IgD-negative memory B cell (primary cell): Measurements from ENCODE around the gene CNOT6L. TPM values are rescaled to one million over a fixed set of nuclear protein-coding genes. Genes with fewer than 3 reads are reported as not detected.
"Not testable (repeated sequence)": the region's sequence is repeated elsewhere in the genome, so short reads cannot be mapped to it uniquely, and the experiment has no call there.

Experiments used
- H3K27ac Mint-ChIP-seq, 3 donors: one replicate each; pipeline ENCODE4 v1.8.0; 2020 to 2022; ENCODE audit warnings: mild to moderate bottlenecking in 3 of 3, mixed read lengths in 3 of 3, moderate library complexity in 1 of 3
- H3K27me3 Mint-ChIP-seq: one replicate; pipeline ENCODE4 v1.8.0; 2021; ENCODE audit warnings: mixed read lengths
- H3K36me3 Mint-ChIP-seq: one replicate; pipeline ENCODE4 v1.8.0; 2020; ENCODE audit warnings: mild to moderate bottlenecking, mixed read lengths
- H3K4me1 Mint-ChIP-seq, 3 donors: one replicate each; pipeline ENCODE4 v1.8.0; 2020 to 2022; ENCODE audit warnings: mixed read lengths in 3 of 3, mild to moderate bottlenecking in 1 of 3
- H3K4me3 Mint-ChIP-seq, 4 donors: one replicate each; pipeline ENCODE4 v1.8.0; 2020 to 2022; ENCODE audit warnings: mild to moderate bottlenecking in 4 of 4, mixed read lengths in 4 of 4, moderate library complexity in 3 of 4
- H3K9me3 Mint-ChIP-seq, 3 donors: one replicate each; pipeline ENCODE4 v1.8.0; 2020 to 2021; ENCODE audit warnings: mixed read lengths in 3 of 3, mild to moderate bottlenecking in 1 of 3
- polyA plus RNA-seq: library from polyadenylated mRNA; unstranded; fragments of 300-500 nt; fragmentation: Illumina TruSeq; gene quantifications from one replicate; pipeline ENCODE4 v1.2.3, GENCODE V29; 2021

Gene CNOT6L
- 40.1 TPM for polyA plus RNA-seq

DNA sequence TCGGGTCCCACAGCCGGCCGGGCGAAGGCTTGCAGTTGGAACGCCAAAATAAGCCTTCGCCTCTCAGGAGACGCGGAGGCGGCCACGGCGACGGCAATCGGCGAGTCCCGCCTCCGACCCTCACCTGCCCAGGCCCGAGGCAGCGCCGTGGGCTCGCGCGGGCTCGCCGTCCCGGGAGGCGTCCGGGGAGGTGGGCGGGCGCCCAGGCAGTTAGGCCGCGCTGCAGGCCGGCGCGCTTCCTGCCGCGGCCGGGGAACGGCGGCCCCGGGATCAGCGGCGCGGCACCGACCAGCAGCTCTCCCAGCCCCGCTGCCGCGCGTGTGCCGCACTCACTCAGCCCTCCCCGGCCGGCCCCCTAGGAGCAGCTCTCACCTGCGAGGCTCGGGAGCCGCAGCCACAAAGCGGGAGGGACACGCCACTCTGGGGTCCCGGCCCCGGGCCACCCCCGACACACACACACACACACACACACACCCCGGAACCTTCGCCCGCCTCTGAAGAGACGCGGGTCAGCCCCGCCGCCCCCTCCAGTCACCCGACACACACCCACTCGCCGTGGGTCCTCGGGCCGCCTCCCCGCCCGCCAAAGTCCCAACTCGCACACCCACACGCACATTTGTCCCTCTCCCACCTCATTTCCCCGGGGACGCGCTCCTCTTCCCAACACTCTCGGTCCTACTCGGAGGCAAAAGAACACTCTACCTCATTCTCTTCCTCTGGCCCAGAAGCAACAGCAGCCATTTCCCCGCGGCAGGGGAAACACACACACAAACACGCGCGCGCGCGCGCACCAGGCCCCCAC lies at the start of gene CNOT6L:
Gene CNOT6L (minus strand): TSS at position 767 of the 802 bp plus-strand sequence. CDS start 60 bp downstream, at position 707.
- Mint-ChIP-seq H3K4me3 (peak within 1 kb of the TSS; percentile 93 to 100 (median 99)), H3K27me3 (no peaks in the 10 kb centered on the region), H3K4me1 (peaks cover 30 to 44% (median 39%) of the 10 kb centered on the region in 3 donors), H3K27ac (peak within 1 kb of the TSS; percentile 98 to 100 (median 99)), H3K9me3 (peaks cover 0 to 2% (median 0%) of the 10 kb centered on the region in 3 donors), H3K36me3 (no peaks in the 10 kb centered on the region)

DNA sequence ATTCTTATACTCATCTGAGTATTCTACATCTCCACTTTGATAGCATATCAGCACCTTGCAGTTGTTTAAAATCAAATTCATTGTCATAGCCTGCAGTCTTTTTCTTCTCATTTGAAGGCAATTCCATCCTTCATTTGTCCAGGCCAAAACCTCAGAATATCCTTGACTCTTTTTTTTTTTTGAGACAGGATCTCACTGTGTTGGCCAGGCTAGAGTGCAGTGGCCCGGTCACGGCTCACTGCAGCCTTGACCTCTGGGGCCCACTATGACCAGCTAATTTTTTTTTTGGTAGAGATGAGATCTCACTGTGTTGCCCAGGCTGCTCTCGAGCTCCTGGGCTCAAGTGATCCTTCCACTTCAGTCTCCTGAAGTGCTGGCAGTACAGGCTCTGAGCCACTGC lies 46.1 kb upstream of the CNOT6L start:
- H3K4me1 Mint-ChIP-seq: peaks cover 25 to 43% (median 42%) of the 10 kb centered on the region in 3 donors
- no peaks in the 10 kb centered on the region for H3K9me3 Mint-ChIP-seq
- H3K27ac Mint-ChIP-seq: peak overlapping the region in 1 of 3 donors; percentile 59
- H3K36me3 Mint-ChIP-seq: no peaks in the 10 kb centered on the region
- peak overlapping the region in 2 of 4 donors; percentile 44 to 77 for H3K4me3 Mint-ChIP-seq
- no peaks in the 10 kb centered on the region for H3K27me3 Mint-ChIP-seq

DNA sequence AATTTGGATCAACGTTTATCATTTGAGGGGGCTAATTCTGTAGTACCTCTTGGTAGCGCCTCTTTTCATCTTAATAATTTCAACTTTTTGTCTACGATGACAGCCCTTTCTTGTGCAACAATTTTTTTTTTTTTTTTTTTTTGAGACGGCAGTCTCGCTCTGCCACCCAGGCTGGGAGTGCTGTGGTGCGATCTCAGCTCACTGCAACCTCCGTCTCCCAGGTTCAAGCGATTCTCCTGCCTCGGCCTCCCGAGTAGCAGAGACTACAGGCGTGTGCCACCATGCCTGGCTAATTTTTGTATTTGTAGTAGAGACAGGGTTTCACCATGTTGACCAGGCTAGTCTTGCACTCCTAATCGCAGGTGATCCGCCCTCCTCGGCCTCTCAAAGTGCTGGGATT lies 44.2 kb upstream of the CNOT6L start:
- H3K36me3 Mint-ChIP-seq, H3K9me3 Mint-ChIP-seq, H3K27me3 Mint-ChIP-seq: not testable (repeated sequence)
- Mint-ChIP-seq H3K4me1 (peaks cover 18 to 33% (median 29%) of the 10 kb centered on the region in 3 donors), H3K4me3 (peak overlapping the region; percentile 91 to 100 (median 97)), H3K27ac (peak overlapping the region; percentile 99 to 100 (median 100))

DNA sequence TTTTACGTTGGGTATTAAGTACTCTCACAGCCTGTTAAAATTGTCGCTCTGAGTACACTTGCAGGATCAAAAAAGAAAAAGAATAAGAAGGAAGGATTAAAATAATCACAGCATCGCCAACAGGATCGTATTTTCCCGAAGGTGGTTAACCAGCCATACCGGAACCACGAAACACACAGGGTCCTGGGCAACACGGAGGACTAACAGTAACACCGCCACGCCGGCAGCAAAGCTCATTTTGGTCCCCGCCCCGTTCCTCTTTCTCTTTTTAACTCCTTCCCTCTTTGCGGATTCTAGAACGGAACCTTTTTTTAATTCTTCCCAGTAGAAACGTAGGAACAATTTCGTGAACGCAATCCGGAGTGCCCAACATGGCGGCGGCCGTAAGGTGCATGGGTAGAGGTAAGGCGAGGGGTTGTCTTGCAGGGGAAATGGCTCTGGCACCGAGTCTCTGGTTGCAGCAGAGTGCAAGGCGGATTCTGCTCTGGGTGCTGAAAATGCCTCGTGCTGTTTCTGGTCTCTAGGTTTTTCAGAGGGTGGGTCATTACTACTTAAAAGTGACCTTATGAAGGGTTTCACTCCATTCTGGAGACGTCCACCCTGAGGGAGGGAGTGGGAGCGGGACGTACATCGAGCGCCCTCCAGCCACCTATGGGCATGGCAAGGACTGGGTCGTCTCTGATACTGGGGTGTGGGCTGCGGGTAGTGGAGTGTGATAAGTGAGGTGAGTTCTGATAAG lies 43.5 kb upstream of the CNOT6L start, which contains the start of gene MRPL1:
Gene MRPL1 (plus strand): TSS at position 353 of the 739 bp plus-strand sequence. CDS start 19 bp downstream, at position 372.
- Mint-ChIP-seq H3K9me3 (no peaks in the 10 kb centered on the region), H3K27ac (peak within 1 kb of the TSS; percentile 99 to 100 (median 100)), H3K4me3 (peak within 1 kb of the TSS; percentile 91 to 100 (median 97)), H3K27me3 (no peaks in the 10 kb centered on the region), H3K36me3 (no peaks in the 10 kb centered on the region), H3K4me1 (peaks cover 20 to 36% (median 33%) of the 10 kb centered on the region in 3 donors)

DNA sequence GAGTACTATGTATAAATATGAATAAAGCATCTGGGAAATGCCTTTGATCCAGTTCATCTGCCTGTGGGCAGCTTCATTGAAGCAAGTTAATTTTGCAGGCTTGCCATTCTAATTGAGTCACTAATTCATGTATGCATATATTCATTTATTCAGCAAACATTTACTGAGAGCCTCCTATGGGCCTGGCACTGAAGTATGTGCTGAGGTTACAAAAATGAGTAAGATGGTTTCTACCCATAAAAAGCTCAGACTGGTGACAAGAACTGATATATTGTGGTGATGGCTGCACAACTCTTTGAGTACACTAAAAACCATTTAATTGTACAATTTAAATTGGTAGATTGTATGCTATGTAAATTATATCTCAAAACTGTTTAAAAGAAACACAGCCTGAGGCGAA lies 42.3 kb upstream of the CNOT6L start:
- no peaks in the 10 kb centered on the region for H3K27me3 Mint-ChIP-seq
- H3K4me3 Mint-ChIP-seq: peak overlapping the region; percentile 91 to 100 (median 97)
- H3K4me1 Mint-ChIP-seq: peaks cover 26 to 41% (median 41%) of the 10 kb centered on the region in 3 donors
- H3K36me3 Mint-ChIP-seq: no peaks in the 10 kb centered on the region
- H3K9me3 Mint-ChIP-seq: no peaks in the 10 kb centered on the region
- peak overlapping the region; percentile 99 to 100 (median 100) for H3K27ac Mint-ChIP-seq

DNA sequence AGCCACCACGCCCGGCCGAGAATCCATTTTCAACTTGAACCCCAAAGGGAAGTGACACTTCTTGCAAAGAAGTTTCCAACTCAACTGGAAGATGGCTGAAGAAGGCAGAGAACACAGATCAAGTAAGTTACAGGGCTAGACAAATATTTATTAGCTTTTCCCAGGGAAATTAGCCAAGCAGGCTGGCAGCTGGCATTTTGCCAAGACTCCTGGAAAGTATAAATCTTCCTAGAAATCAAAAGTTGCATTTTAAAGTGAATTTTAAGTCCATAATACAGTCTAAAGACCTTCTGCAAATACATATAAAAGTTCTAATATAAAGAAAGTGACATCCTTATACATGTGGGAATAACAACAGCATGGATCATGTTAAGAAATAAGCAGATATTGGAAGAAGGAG lies 40.1 kb upstream of the CNOT6L start:
- peak overlapping the region in 2 of 3 donors; percentile 69 to 100 for H3K27ac Mint-ChIP-seq
- no peaks in the 10 kb centered on the region for H3K27me3 Mint-ChIP-seq

DNA sequence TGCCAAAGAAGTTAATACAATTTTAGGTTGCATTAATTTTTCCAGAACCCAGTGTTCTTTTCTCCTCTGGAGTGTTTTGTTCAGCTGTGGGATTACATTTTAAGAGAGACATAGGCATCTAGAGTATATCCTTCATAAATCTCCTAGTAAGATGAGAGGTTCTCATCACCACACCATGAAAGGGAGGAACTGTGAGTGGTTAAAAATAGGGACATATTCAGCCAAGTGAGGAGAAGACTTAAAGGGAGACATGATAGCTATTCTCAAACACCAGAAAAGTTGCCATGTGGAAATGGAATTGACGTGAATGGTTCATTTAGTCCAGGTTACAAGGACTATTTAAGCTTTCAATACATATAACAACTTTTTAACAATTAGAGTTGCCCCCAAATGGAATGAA lies 37.0 kb upstream of the CNOT6L start:
- Mint-ChIP-seq H3K9me3 (no peaks in the 10 kb centered on the region), H3K27me3 (peaks cover 3% of the 10 kb centered on the region), H3K4me3 (peak overlapping the region in 2 of 4 donors; percentile 22 to 74), H3K36me3 (no peaks in the 10 kb centered on the region), H3K27ac (peak overlapping the region in 1 of 3 donors; percentile 92), H3K4me1 (peaks cover 28 to 45% (median 44%) of the 10 kb centered on the region in 3 donors)

More for the DNA sequence above, 40.1 kb upstream of the CNOT6L start:
- Mint-ChIP-seq H3K4me3 (peak overlapping the region in 3 of 4 donors; percentile 7 to 24 (median 23)), H3K36me3 (no peaks in the 10 kb centered on the region), H3K4me1 (peaks cover 23 to 49% (median 44%) of the 10 kb centered on the region in 3 donors), H3K9me3 (no peaks in the 10 kb centered on the region)

DNA sequence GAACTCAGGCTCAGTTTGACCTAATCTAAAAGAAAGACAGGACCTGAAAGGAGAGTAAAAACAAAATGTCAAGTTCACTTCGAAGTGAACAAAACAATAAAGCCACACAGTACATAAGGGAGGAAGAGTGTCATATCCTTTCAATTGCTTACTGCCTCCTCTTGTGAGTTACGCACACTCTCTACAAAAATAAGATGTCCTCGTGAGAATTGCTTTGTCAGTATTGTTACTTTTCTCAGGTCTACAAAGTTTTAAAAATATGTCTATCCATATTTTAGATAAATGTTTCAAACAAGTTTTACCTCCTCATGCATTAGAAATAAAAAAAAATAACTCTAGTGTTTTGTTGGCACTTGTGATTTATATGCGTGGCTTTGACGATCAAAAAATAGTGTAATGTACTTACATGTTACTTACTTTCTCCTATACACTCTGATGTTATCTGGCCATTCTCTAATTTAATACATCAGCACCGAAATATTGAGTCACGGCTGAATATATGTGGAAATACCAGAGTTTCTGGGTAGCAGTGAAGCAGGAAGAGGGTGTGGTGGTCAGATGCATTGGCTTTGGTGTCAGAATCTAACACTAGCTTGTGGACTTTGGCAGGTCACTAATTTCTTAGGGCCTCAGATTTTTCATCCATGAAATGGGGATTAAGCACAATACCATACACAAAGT lies 35.4 kb upstream of the CNOT6L start:
- Mint-ChIP-seq H3K27me3 (peaks cover 3% of the 10 kb centered on the region), H3K4me1 (peaks cover 27 to 44% (median 43%) of the 10 kb centered on the region in 3 donors), H3K9me3 (no peaks in the 10 kb centered on the region), H3K27ac (peak overlapping the region; percentile 6 to 85 (median 12)), H3K4me3 (peak overlapping the region; percentile 53 to 77 (median 62)), H3K36me3 (no peaks in the 10 kb centered on the region)

DNA sequence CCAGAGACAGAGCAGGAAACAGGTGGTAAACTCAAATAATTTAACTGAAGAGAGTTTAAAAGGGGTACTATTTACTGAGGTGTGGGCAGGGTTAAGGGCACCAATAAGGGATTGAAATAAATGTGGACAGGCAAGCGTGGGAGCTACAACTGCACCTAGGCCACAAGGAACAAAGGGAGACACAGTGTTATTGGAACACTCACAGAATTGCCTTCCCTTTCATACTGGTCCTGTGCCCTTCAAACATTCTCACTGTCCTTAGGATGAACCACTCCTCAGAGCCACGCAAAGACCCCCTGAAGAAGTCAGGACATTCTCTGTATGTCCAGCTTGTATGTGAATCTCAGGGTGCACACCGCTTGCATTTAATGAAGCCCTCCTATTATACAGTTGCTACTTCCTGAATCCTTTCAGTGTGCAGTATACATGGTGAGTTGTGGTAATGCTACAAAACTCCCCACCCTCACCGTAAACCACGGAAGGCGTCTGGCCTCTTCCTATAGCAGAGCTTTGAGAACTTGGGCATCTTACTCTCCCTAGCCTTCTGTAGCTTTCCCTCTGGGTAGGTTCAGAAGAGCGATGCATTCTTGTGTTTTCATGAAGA lies 33.8 kb upstream of the CNOT6L start:
- H3K4me3 Mint-ChIP-seq: peak overlapping the region; percentile 27 to 88 (median 72)
- peaks cover 23 to 39% (median 38%) of the 10 kb centered on the region in 3 donors for H3K4me1 Mint-ChIP-seq

DNA sequence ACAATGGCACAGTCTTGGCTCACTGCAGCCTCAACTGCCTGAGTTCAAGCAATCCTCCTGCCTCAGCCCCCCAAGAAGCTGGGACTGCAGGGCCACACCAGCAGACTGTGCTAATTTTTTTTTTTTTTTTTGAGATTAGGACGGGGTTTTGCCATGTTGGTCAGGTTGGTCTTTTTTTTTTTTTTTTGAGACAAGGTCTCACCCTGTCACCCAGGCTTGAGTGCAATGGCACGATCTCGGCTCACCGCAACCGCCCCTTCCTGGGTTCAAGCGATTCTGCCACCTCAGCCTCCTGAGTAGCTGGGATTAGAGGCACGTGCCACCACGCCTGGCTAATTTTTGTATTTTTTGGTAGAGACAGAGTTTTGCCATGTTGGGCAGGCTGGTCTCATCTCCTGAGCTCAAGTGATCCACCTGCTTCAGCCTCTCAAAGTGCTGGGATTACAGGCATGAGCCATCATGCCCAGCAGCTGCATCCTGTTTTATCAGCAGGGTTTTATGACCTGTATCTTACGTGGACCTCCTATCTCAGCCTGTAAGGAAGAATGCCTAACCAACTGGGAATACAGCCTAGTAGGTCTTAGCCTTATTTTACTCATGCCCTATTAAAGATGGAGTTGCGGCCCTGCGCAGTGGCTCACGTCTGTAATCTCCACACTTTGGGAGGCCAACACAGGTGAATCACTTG lies 30.3 kb upstream of the CNOT6L start:
- Mint-ChIP-seq H3K27ac (peak overlapping the region in 1 of 3 donors; percentile 12), H3K4me3 (peak overlapping the region in 1 of 4 donors; percentile 17)

More for the DNA sequence above, 33.8 kb upstream of the CNOT6L start:
- Mint-ChIP-seq H3K9me3 (no peaks in the 10 kb centered on the region), H3K27me3 (peaks cover 3% of the 10 kb centered on the region), H3K36me3 (no peaks in the 10 kb centered on the region), H3K27ac (peak overlapping the region; percentile 43 to 94 (median 91))

DNA sequence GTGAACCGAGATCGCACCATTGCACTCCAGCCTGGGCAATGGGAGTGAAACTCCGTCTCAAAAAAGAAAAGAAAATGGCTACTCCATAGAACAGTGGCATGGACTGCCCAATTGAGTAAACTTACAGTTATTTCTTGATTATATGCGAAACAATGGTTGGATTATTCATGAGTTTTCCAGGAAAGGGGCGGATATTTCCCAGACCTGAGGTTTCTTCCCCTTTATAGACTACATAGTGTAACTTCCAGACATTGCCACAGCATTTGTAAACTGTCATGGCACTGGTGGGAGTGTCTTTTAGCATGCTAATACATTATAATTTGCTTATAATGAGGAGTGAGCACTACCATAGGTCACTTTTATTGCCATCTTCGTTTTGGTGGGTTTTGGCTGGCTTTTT lies 29.3 kb upstream of the CNOT6L start:
- H3K9me3 Mint-ChIP-seq: no peaks in the 10 kb centered on the region
- H3K36me3 Mint-ChIP-seq: no peaks in the 10 kb centered on the region
- H3K4me1 Mint-ChIP-seq: peaks cover 13% of the 10 kb centered on the region in 3 donors
- no peak overlapping the region for H3K27ac Mint-ChIP-seq
- peaks cover 3% of the 10 kb centered on the region for H3K27me3 Mint-ChIP-seq
- no peak overlapping the region for H3K4me3 Mint-ChIP-seq

More for the DNA sequence above, 30.3 kb upstream of the CNOT6L start:
- H3K4me1 Mint-ChIP-seq: peaks cover 14 to 19% (median 17%) of the 10 kb centered on the region in 3 donors
- peaks cover 3% of the 10 kb centered on the region for H3K27me3 Mint-ChIP-seq
- no peaks in the 10 kb centered on the region for H3K9me3 Mint-ChIP-seq
- H3K36me3 Mint-ChIP-seq: no peaks in the 10 kb centered on the region

DNA sequence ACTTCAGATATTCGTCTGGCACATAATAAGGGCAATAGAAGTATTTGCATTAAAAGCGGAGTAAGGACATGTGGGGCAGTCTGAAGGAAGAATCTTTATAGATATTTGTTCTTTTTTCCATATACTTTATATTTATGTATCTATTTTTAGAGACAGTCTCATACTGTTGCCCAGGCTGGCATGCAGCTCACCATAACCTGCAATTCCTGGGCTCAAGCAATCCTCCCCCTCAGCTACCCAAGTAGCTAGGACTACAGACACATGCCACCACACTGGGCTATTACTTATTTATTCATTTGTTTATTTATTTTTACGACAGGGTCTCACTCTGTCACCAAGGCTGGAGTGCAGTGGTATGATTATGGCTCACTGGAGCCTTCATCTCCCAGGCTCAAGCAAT lies 26.8 kb upstream of the CNOT6L start:
- no peaks in the 10 kb centered on the region for H3K9me3 Mint-ChIP-seq
- H3K27ac Mint-ChIP-seq: no peak overlapping the region

DNA sequence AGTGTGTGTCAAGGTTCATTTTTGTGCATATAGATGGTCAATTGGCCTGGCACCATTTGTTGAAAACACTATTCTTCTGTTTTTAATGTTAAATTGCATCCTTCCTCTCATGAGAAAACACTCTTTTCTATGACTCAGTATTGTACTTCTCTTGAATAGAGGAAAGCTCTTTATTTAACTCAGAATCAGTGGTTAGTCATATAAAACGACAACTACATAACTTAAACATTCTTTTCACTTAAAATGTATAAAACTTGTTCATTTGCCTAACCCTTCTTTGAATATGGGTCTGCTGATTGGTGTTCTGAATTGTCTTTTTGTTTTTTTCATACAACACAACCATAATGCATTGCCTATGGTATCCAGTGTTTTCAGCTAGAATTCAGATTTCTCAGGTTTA lies 26.2 kb upstream of the CNOT6L start:
- no peaks in the 10 kb centered on the region for H3K27me3 Mint-ChIP-seq
- H3K27ac Mint-ChIP-seq: no peak overlapping the region
- H3K36me3 Mint-ChIP-seq: no peaks in the 10 kb centered on the region
- no peak overlapping the region for H3K4me3 Mint-ChIP-seq
- no peaks in the 10 kb centered on the region for H3K4me1 Mint-ChIP-seq
- no peaks in the 10 kb centered on the region for H3K9me3 Mint-ChIP-seq

More for the DNA sequence above, 26.8 kb upstream of the CNOT6L start:
- Mint-ChIP-seq H3K27me3 (no peaks in the 10 kb centered on the region), H3K36me3 (no peaks in the 10 kb centered on the region), H3K4me3 (no peak overlapping the region), H3K4me1 (no peaks in the 10 kb centered on the region)

DNA sequence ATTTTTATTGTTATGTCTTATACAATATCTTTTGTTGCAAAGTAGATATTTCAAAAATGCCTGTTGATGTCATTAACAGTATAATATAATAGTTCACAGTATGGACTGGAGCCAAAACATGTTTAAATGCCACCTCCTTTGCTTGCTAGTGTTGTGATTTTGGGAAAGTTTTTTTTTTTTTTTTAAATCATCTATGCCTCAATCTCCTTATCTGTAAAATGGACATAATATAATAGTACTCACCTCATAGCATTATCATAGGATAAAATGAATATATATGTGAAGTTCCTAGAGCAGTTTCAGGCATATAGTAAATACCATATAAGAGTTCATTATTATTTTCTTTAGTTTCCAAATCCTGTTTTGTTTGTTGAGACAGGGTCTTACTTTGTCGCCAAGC lies 25.2 kb upstream of the CNOT6L start:
- Mint-ChIP-seq H3K27ac (no peak overlapping the region), H3K36me3 (no peaks in the 10 kb centered on the region), H3K9me3 (no peaks in the 10 kb centered on the region), H3K27me3 (no peaks in the 10 kb centered on the region), H3K4me1 (no peaks in the 10 kb centered on the region), H3K4me3 (no peak overlapping the region)
